ENCODE data around the gene CD79B. TPM values are rescaled to one million over a fixed set of nuclear protein-coding genes. Genes with fewer than 3 reads are reported as not detected.
"Not testable (repeated sequence)": the region's sequence is repeated elsewhere in the genome, so short reads cannot be mapped to it uniquely, and the experiment has no call there.

CD79B gene
- total RNA-seq, 1 experiment from 2014 or later = 0.39 TPM

DNA sequence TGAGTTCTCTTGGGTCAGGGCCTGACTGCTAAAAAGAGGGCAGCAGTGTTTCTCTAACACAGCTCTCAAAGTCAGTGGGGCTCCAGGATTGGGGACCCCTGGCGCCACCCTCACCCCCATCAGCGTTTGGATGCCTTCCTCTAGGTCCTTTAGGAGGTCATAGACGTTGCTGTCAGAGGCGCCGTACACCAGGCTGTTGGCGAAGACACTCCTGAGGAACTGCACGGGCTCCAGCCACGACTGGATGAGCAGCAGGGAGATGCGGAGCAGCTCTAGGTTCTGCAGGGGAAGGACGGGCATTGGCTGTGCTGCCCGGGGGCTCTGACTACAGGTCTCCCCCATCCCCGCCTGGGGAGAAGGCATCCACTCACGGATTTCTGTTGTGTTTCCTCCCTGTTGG, 14.5 kb downstream of the CD79B start:
- ChIA-PET POLR2A (ENCODE audit: low non-redundant PET) (interaction anchor here (0.6 kb wide), 1 partner anchor 495 kb away, joined by 3 read pairs; no protein-coding TSS in a partner anchor), CTCF (interaction anchor here (1.3 kb wide), 1 partner anchor 216 kb away, joined by 5 read pairs; no protein-coding TSS in a partner anchor)
- BruUV-seq (replicated peaks) = no TSS peak
- Histone ChIP-seq H3K9me3 (ENCODE audit: low read depth, low read length, poor library complexity, severe bottlenecking) (no peaks in the 10 kb centered on the region), H3K36me3 (ENCODE audit: insufficient read depth, low read length, poor library complexity, severe bottlenecking) (no peaks in the 10 kb centered on the region), H3K27me3 (replicated peaks; ENCODE audit: insufficient read depth, low read depth, low read length, poor library complexity) (no peaks in the 10 kb centered on the region), H3K4me1 (ENCODE audit: insufficient read depth, low read length, poor library complexity, severe bottlenecking) (no peaks in the 10 kb centered on the region), H3K4me3 (ENCODE audit: low read depth, low read length, poor library complexity, severe bottlenecking) (no peak overlapping the region), H3K27ac (ENCODE audit: low read depth, low read length, poor library complexity, severe bottlenecking) (no peak overlapping the region)
- no peak for DNase-seq (ENCODE audit: low spot score)
- intact Hi-C loops (cut with micrococcal nuclease; ENCODE audit: unreplicated experiment) = loop anchor here (2.0 to 10.0 kb wide), 4 partner anchors 29 to 367 kb away; partner anchors contain the start of gene ERN1
- no peak for TF ChIP-seq EZH2 (IDR thresholded peaks at IDR 0.05; ENCODE audit: borderline replicate concordance, low read depth, low read length, poor library complexity, severe bottlenecking)
- TF ChIP-seq, protein P1, sequence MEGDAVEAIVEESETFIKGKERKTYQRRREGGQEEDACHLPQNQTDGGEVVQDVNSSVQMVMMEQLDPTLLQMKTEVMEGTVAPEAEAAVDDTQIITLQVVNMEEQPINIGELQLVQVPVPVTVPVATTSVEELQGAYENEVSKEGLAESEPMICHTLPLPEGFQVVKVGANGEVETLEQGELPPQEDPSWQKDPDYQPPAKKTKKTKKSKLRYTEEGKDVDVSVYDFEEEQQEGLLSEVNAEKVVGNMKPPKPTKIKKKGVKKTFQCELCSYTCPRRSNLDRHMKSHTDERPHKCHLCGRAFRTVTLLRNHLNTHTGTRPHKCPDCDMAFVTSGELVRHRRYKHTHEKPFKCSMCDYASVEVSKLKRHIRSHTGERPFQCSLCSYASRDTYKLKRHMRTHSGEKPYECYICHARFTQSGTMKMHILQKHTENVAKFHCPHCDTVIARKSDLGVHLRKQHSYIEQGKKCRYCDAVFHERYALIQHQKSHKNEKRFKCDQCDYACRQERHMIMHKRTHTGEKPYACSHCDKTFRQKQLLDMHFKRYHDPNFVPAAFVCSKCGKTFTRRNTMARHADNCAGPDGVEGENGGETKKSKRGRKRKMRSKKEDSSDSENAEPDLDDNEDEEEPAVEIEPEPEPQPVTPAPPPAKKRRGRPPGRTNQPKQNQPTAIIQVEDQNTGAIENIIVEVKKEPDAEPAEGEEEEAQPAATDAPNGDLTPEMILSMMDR (conservative IDR thresholded peaks at IDR 0.05; ENCODE audit: low read depth, low read length) = no peak

DNA sequence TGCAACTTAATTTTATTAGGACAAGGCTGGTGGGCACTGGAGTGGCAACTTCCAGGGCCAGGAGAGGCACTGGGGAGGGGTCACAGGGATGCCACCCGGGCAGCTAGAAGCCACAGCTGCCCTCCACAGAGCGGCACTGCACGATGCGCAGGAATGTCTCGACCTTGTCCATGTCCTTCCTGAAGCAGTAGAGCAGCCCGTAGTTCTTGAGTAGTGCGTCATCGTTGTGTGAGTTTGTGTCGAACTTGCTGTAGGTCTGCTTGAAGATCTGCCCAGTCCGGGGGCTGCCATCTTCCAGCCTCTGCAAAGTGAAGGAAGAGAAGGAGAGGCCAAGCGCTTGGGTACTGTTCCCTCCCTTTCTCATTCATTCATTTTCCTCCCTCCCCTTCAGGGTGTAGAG, 14.9 kb downstream of the CD79B start:
- BruUV-seq (replicated peaks); H3K4me1 ChIP-seq (ENCODE audit: insufficient read depth, low read length, poor library complexity, severe bottlenecking); H3K36me3 ChIP-seq (ENCODE audit: insufficient read depth, low read length, poor library complexity, severe bottlenecking); H3K4me3 ChIP-seq (ENCODE audit: low read depth, low read length, poor library complexity, severe bottlenecking); POLR2A ChIA-PET (ENCODE audit: low non-redundant PET); H3K27ac ChIP-seq (ENCODE audit: low read depth, low read length, poor library complexity, severe bottlenecking); DNase-seq (ENCODE audit: low spot score); H3K27me3 ChIP-seq (replicated peaks; ENCODE audit: insufficient read depth, low read depth, low read length, poor library complexity); H3K9me3 ChIP-seq (ENCODE audit: low read depth, low read length, poor library complexity, severe bottlenecking): not testable (repeated sequence)
- intact Hi-C loops (cut with micrococcal nuclease; ENCODE audit: unreplicated experiment) = loop anchor here (5.0 to 10.0 kb wide), 3 partner anchors 110 to 368 kb away; partner anchors contain the start of gene ERN1
- CTCF ChIA-PET = interaction anchor here (1.3 kb wide), 1 partner anchor 216 kb away, joined by 5 read pairs; no protein-coding TSS in a partner anchor

DNA sequence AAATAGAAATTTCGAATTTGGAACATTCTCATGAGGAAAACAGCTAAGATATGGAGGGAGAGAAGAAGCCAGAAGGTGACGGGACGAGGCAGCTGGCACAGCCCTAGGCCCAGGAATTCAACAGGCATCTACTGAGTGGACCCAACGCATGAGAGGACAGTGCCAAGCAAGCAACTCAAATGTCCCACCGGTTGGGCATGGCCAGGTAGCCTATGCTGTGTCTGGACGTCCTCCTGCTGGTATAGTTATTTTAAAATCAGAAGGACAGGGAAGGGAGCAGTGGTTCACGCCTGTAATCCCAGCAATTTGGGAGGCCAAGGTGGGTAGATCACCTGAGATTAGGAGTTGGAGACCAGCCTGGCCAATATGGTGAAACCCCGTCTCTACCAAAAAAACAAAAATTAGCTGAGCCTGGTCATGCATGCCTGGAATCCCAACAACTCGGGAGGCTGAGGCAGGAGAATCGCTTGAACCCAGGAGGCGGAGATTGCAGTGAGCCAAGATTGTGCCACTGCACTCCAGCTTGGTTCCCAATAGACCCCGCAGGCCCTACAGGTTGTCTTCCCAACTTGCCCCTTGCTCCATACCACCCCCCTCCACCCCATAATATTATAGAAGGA, 15.5 kb downstream of the CD79B start:
- Histone ChIP-seq H3K36me3 (ENCODE audit: insufficient read depth, low read length, poor library complexity, severe bottlenecking) (no peaks in the 10 kb centered on the region), H3K27ac (ENCODE audit: low read depth, low read length, poor library complexity, severe bottlenecking) (no peak overlapping the region)
- CTCF ChIA-PET = no interaction called here

DNA sequence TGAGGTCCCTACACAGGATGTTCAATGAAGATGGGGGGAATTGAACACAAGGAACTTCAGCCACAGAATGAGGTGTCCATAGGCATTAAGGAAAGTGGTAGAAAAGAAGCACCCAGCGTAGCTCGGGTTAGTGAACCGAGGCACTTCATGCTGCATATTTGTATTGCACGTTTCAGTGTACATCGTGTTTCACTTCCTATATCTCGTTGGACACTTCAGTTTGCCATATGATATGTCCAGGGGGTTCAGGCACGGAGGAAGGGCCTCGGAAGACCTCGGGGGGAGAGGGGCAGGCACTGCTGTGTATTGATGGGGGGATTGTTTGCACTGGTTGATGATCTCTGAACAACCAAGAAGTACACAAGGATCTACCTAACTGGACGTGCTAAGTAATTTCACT, 16.4 kb downstream of the CD79B start:
- POLR2A ChIA-PET (ENCODE audit: low non-redundant PET); BruUV-seq (replicated peaks); DNase-seq (ENCODE audit: low spot score): not testable (repeated sequence)

More for the DNA sequence above, 15.5 kb downstream of the CD79B start:
- Histone ChIP-seq H3K4me3 (ENCODE audit: low read depth, low read length, poor library complexity, severe bottlenecking) (no peak overlapping the region), H3K27me3 (replicated peaks; ENCODE audit: insufficient read depth, low read depth, low read length, poor library complexity) (no peaks in the 10 kb centered on the region), H3K4me1 (ENCODE audit: insufficient read depth, low read length, poor library complexity, severe bottlenecking) (no peaks in the 10 kb centered on the region), H3K9me3 (ENCODE audit: low read depth, low read length, poor library complexity, severe bottlenecking) (no peaks in the 10 kb centered on the region)
- intact Hi-C loops (cut with micrococcal nuclease; ENCODE audit: unreplicated experiment) = loop anchor here (5.0 to 10.0 kb wide), 3 partner anchors 111 to 368 kb away; partner anchors contain the start of gene ERN1
- no peak for DNase-seq (ENCODE audit: low spot score)
- BruUV-seq (replicated peaks) = no TSS peak
- TF ChIP-seq, protein P1 (conservative IDR thresholded peaks at IDR 0.05; ENCODE audit: low read depth, low read length) = no peak
- TF ChIP-seq EZH2 (IDR thresholded peaks at IDR 0.05; ENCODE audit: borderline replicate concordance, low read depth, low read length, poor library complexity, severe bottlenecking) = no peak
- POLR2A ChIA-PET (ENCODE audit: low non-redundant PET) = no interaction called here

More for the DNA sequence above, 16.4 kb downstream of the CD79B start:
- H3K4me3 ChIP-seq (ENCODE audit: low read depth, low read length, poor library complexity, severe bottlenecking); CTCF ChIA-PET; H3K27me3 ChIP-seq (replicated peaks; ENCODE audit: insufficient read depth, low read depth, low read length, poor library complexity); H3K36me3 ChIP-seq (ENCODE audit: insufficient read depth, low read length, poor library complexity, severe bottlenecking); H3K9me3 ChIP-seq (ENCODE audit: low read depth, low read length, poor library complexity, severe bottlenecking); H3K4me1 ChIP-seq (ENCODE audit: insufficient read depth, low read length, poor library complexity, severe bottlenecking); H3K27ac ChIP-seq (ENCODE audit: low read depth, low read length, poor library complexity, severe bottlenecking): not testable (repeated sequence)
- intact Hi-C loops (cut with micrococcal nuclease; ENCODE audit: unreplicated experiment) = loop anchor here (5.0 to 10.0 kb wide), 3 partner anchors 112 to 369 kb away; partner anchors contain the start of gene ERN1
